Measurements from ENCODE around the gene GRK6.

GRK6 gene

DNA sequence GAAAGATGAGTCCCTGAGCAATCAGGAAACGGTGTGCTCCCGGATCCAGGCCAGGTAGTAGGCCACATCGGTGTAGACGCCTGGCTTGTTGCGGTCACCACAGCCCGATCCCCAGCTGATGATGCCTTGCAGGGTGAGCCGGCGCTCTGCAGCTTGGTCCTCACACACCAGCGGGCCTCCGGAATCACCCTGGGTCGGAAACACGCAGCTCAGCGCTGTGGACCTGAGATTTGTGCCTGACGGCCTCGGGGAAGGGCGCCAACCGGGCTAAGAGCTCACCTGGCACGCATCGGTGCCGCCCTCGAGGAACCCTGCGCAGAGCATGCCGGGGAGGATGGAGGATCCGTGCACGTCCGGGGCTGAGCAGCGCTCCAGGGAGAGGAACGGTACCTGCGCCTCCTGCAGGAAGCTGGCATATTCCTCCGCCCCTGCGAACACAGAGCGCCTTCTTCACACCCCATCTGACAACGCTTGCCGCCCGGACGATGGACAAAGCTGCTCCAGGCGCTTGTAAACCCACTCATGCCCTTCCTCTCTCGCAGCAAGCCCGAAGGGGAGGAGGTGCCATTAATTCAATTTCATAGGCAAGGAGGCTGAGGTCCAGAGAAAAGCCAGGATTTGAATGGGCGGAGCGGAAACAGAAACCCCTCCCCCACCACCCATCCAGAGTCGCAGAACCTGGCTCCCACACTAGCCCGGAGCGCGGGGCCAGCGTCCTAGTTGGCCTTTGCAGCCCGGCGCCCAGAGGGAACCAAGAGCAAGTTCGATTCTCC lies 24.0 kb upstream of the GRK6 start (continued):
- peak; percentile 58; the same call in 1 of the 2 replicates for TF ChIP-seq ZBTB10 (tag by site-specific recombination; IDR thresholded peaks at IDR 0.05)
- 0 out of 2 replicates have a peak, but pooled peaks have one; percentile 23 for TF ChIP-seq ZNF184 (tag by site-specific recombination; IDR thresholded peaks at IDR 0.05)
- TF ChIP-seq ZFHX2 (tag by site-specific recombination; conservative IDR thresholded peaks at IDR 0.05), result peak; percentile 54
- TF ChIP-seq, protein P1, sequence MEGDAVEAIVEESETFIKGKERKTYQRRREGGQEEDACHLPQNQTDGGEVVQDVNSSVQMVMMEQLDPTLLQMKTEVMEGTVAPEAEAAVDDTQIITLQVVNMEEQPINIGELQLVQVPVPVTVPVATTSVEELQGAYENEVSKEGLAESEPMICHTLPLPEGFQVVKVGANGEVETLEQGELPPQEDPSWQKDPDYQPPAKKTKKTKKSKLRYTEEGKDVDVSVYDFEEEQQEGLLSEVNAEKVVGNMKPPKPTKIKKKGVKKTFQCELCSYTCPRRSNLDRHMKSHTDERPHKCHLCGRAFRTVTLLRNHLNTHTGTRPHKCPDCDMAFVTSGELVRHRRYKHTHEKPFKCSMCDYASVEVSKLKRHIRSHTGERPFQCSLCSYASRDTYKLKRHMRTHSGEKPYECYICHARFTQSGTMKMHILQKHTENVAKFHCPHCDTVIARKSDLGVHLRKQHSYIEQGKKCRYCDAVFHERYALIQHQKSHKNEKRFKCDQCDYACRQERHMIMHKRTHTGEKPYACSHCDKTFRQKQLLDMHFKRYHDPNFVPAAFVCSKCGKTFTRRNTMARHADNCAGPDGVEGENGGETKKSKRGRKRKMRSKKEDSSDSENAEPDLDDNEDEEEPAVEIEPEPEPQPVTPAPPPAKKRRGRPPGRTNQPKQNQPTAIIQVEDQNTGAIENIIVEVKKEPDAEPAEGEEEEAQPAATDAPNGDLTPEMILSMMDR (tag by site-specific recombination; IDR thresholded peaks at IDR 0.05), result peak; percentile 92
- TF ChIP-seq ZBTB8A (tag by site-specific recombination; IDR thresholded peaks at IDR 0.05), result peak; percentile 95
- TF ChIP-seq, protein P2, sequence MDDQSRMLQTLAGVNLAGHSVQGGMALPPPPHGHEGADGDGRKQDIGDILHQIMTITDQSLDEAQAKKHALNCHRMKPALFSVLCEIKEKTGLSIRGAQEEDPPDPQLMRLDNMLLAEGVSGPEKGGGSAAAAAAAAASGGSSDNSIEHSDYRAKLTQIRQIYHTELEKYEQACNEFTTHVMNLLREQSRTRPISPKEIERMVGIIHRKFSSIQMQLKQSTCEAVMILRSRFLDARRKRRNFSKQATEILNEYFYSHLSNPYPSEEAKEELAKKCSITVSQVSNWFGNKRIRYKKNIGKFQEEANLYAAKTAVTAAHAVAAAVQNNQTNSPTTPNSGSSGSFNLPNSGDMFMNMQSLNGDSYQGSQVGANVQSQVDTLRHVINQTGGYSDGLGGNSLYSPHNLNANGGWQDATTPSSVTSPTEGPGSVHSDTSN (CRISPR knock-in tag; IDR thresholded peaks at IDR 0.05), result 0 out of 2 replicates have a peak, but pooled peaks have one; percentile 72
- TF ChIP-seq GLIS2 (tag by site-specific recombination; IDR thresholded peaks at IDR 0.05), result peak; percentile 22; the same call in 1 of the 2 replicates
- TF ChIP-seq ZNF558 (tag by site-specific recombination; IDR thresholded peaks at IDR 0.05), result no peak; the same call in 1 of the 2 replicates
- TF ChIP-seq, protein P3, sequence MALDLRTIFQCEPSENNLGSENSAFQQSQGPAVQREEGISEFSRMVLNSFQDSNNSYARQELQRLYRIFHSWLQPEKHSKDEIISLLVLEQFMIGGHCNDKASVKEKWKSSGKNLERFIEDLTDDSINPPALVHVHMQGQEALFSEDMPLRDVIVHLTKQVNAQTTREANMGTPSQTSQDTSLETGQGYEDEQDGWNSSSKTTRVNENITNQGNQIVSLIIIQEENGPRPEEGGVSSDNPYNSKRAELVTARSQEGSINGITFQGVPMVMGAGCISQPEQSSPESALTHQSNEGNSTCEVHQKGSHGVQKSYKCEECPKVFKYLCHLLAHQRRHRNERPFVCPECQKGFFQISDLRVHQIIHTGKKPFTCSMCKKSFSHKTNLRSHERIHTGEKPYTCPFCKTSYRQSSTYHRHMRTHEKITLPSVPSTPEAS (tag by site-specific recombination; IDR thresholded peaks at IDR 0.05), result no peak
- no peak for TF ChIP-seq ZNF692 (tag by site-specific recombination; IDR thresholded peaks at IDR 0.05)
- TF ChIP-seq ZNF560 (tag by site-specific recombination; IDR thresholded peaks at IDR 0.05; ENCODE audit: borderline replicate concordance), result no peak
- TF ChIP-seq ZNF24 (tag by site-specific recombination; IDR thresholded peaks at IDR 0.05), result peak; percentile 80; the same call in 1 of the 2 replicates
- peak; percentile 79; the same call in 1 of the 2 replicates for TF ChIP-seq KLF8 (tag by site-specific recombination; IDR thresholded peaks at IDR 0.05)
- TF ChIP-seq ZNF112 (tag by site-specific recombination; IDR thresholded peaks at IDR 0.05), result no peak
- no peak for TF ChIP-seq ZNF677 (tag by site-specific recombination; IDR thresholded peaks at IDR 0.05)
- TF ChIP-seq HOXD13 (CRISPR knock-in tag; IDR thresholded peaks at IDR 0.05; ENCODE audit: borderline replicate concordance), result no peak
- no peak for TF ChIP-seq ZNF514 (tag by site-specific recombination; IDR thresholded peaks at IDR 0.05)
- TF ChIP-seq, protein P4, sequence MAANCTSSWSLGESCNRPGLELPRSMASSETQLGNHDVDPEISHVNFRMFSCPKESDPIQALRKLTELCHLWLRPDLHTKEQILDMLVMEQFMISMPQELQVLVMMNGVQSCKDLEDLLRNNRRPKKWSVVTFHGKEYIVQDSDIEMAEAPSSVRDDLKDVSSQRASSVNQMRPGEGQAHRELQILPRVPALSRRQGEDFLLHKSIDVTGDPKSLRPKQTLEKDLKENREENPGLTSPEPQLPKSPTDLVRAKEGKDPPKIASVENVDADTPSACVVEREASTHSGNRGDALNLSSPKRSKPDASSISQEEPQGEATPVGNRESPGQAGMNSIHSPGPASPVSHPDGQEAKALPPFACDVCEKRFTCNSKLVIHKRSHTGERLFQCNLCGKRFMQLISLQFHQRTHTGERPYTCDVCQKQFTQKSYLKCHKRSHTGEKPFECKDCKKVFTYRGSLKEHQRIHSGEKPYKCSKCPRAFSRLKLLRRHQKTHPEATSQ (tag by site-specific recombination; IDR thresholded peaks at IDR 0.05), result no peak
- TF ChIP-seq ZNF132 (tag by site-specific recombination; IDR thresholded peaks at IDR 0.05; ENCODE audit: borderline replicate concordance), result no peak
- TF ChIP-seq ZNF48 (tag by site-specific recombination; IDR thresholded peaks at IDR 0.05), result no peak
- TF ChIP-seq, protein P5, sequence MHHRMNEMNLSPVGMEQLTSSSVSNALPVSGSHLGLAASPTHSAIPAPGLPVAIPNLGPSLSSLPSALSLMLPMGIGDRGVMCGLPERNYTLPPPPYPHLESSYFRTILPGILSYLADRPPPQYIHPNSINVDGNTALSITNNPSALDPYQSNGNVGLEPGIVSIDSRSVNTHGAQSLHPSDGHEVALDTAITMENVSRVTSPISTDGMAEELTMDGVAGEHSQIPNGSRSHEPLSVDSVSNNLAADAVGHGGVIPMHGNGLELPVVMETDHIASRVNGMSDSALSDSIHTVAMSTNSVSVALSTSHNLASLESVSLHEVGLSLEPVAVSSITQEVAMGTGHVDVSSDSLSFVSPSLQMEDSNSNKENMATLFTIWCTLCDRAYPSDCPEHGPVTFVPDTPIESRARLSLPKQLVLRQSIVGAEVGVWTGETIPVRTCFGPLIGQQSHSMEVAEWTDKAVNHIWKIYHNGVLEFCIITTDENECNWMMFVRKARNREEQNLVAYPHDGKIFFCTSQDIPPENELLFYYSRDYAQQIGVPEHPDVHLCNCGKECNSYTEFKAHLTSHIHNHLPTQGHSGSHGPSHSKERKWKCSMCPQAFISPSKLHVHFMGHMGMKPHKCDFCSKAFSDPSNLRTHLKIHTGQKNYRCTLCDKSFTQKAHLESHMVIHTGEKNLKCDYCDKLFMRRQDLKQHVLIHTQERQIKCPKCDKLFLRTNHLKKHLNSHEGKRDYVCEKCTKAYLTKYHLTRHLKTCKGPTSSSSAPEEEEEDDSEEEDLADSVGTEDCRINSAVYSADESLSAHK (tag by site-specific recombination; IDR thresholded peaks at IDR 0.05), result no peak
- TF ChIP-seq ZBTB6 (tag by site-specific recombination; IDR thresholded peaks at IDR 0.05), result peak; percentile 57
- 0 out of 2 replicates have a peak, but pooled peaks have one; percentile 42 for TF ChIP-seq ZFP37 (tag by site-specific recombination; IDR thresholded peaks at IDR 0.05)
- no peak for TF ChIP-seq ZNF138 (tag by site-specific recombination; IDR thresholded peaks at IDR 0.05; ENCODE audit: borderline replicate concordance)
